K562 (cell line): Measurements from ENCODE around the gene DAPK3. TPM values are rescaled to one million over a fixed set of nuclear protein-coding genes. Genes with fewer than 3 reads are reported as not detected.
"Not testable (repeated sequence)": the region's sequence is repeated elsewhere in the genome, so short reads cannot be mapped to it uniquely, and the experiment has no call there.

Experiments
- ATAC-seq: fragments of 200-7000 bp; cut with Tn5 transposase; 3 replicates; pipeline ENCODE4 v1.9.1; 2020; ENCODE audit warnings: moderate library complexity
- BruUV-seq: library from RNA; stranded (reverse); fragments of 400-500 nt; replicated peaks from 2 replicates; lab custom pipeline; 2021; lab: Mats Ljungman, UMichigan
- CTCF ChIA-PET: fragments of 300-600 bp; formaldehyde crosslinking; extraction: SDS; loops from one replicate; lab custom pipeline; 2021; ENCODE audit warnings: low intra/inter-chr PET ratio; lab: Yijun Ruan, JAX
- POLR2A ChIA-PET: fragments of 300-600, 350-650 bp; sonication (Branson Sonifier 250); formaldehyde crosslinking; extraction: SDS; loops from one replicate; lab custom pipeline; 2021; ENCODE audit warnings: antibody characterized with exemption, inconsistent platforms; lab: Yijun Ruan, JAX
- DNase-seq, 4 experiments: peaks; one replicate each; pipeline versions ENCODE4 v3.0.0 to v3.0.0-alpha.2; 2011 to 2018; ENCODE audit warnings: low spot score in 3 of 4, mixed read lengths in 3 of 4; ENCODE audit errors: extremely low read depth in 1 of 4
- FAIRE-seq: peaks from 2 replicates; lab custom pipeline; 2011; peaks lifted over from hg19 to GRCh38; lab: Jason Lieb, UNC
- H2AFZ ChIP-seq: 2 replicates; pipeline ENCODE4 v1.6.0; 2011; ENCODE audit warnings: low read depth, low read length, control low read depth, inconsistent platforms
- H3K27ac ChIP-seq: fragments of 200-600 bp; 3 replicates; pipeline ENCODE4 v1.8.0; 2011; ENCODE audit warnings: low read depth, mild to moderate bottlenecking, control low read depth, inconsistent platforms, low read length, moderate library complexity, mixed read lengths; ENCODE audit errors: extremely low read depth
- H3K27me3 ChIP-seq, 2 experiments: fragments of 300-600 bp in 1 of 2; 2 replicates in 1 of 2; 3 replicates in 1 of 2; pipeline versions ENCODE4 v1.6.0 to v1.8.0; 2011; ENCODE audit warnings: inconsistent platforms in 2 of 2, low read length in 2 of 2, mild to moderate bottlenecking in 1 of 2, mixed read lengths in 1 of 2, moderate library complexity in 1 of 2; ENCODE audit not compliant: control insufficient read depth in 2 of 2, insufficient read depth in 2 of 2
- H3K36me3 ChIP-seq: fragments of 300-600 bp; 3 replicates; pipeline ENCODE4 v1.8.0; 2011; ENCODE audit warnings: mild to moderate bottlenecking, low read length, inconsistent platforms; ENCODE audit not compliant: control insufficient read depth, insufficient read depth
- H3K4me1 ChIP-seq, 2 experiments: fragments of 200-600 bp in 1 of 2; replicated peaks in 1 of 2; 2 replicates in 1 of 2; 3 replicates in 1 of 2; pipeline versions ENCODE4 v1.5.1 to v1.8.0; 2011; ENCODE audit warnings: inconsistent platforms in 2 of 2, low read length in 2 of 2, mild to moderate bottlenecking in 1 of 2, mixed read lengths in 1 of 2, moderate library complexity in 1 of 2; ENCODE audit not compliant: control insufficient read depth in 2 of 2, insufficient read depth in 2 of 2
- H3K4me2 ChIP-seq: 2 replicates; pipeline ENCODE4 v1.6.1; 2011; ENCODE audit warnings: low read length, control low read depth, inconsistent platforms, mixed read lengths; ENCODE audit not compliant: insufficient read depth
- H3K4me3 ChIP-seq: fragments of 200-600 bp; sonication (generic), shearing (Covaris generic); 2 replicates; pipeline ENCODE4 v1.5.1; 2016; ENCODE audit warnings: control low read depth, inconsistent platforms
- H3K79me2 ChIP-seq: fragments of 200-600 bp; 3 replicates; pipeline ENCODE4 v1.8.0; 2011; ENCODE audit warnings: low read length, inconsistent platforms; ENCODE audit not compliant: control insufficient read depth, insufficient read depth
- H3K9ac ChIP-seq, 2 experiments: 2 replicates each; pipeline versions ENCODE4 v1.6.0 to v1.6.1; 2011; ENCODE audit warnings: low read depth in 2 of 2, low read length in 2 of 2, control low read depth in 1 of 2, inconsistent platforms in 1 of 2, mild to moderate bottlenecking in 1 of 2, mixed read lengths in 1 of 2; ENCODE audit not compliant: insufficient read depth in 1 of 2
- H3K9me1 ChIP-seq: one replicate; pipeline ENCODE4 v1.6.0; 2011; ENCODE audit warnings: inconsistent platforms, mild to moderate bottlenecking, low read length, moderate library complexity; ENCODE audit not compliant: control insufficient read depth, insufficient read depth
- H3K9me3 ChIP-seq: replicated peaks from 2 replicates; pipeline ENCODE4 v1.5.1; 2011; ENCODE audit warnings: low read depth, low read length, inconsistent platforms; ENCODE audit not compliant: control insufficient read depth, insufficient read depth
- H4K20me1 ChIP-seq: replicated peaks from 2 replicates; pipeline ENCODE4 v1.6.1; 2011; ENCODE audit warnings: low read length, inconsistent platforms, mixed read lengths; ENCODE audit not compliant: control insufficient read depth, insufficient read depth
- ZNF121 ChIP-seq: sonication (generic); formaldehyde crosslinking; conservative IDR thresholded peaks from 2 replicates; pipeline ENCODE4 v1.8.0; 2022; ENCODE audit warnings: missing genetic modification reagents
- ZNF384 ChIP-seq: IDR thresholded peaks from 2 replicates; pipeline ENCODE4 v1.6.1; 2012; ENCODE audit warnings: low read depth, low read length, improper control_type of control experiment
- WGBS: fragments of 100-300 bp; shearing (Covaris generic); methylation state at CpG from one replicate; pipeline ENCODE4 v1.1.6; 2016; ENCODE audit warnings: low coverage, mixed read lengths; ENCODE audit not compliant: insufficient coverage; ENCODE audit errors: missing lambda C conversion rate; 5-methylcytosine and 5-hydroxymethylcytosine counted together
- in situ Hi-C: fragments of 300-500 bp; cut with MboI; formaldehyde crosslinking; loops from 4 replicates; pipeline ENCODE4 v1.15.0; 2018; ENCODE audit warnings: inconsistent platforms, mixed read lengths
- intact Hi-C: fragments of 100-400 bp; cut with micrococcal nuclease; formaldehyde crosslinking; loops from 2 replicates; pipeline ENCODE4 v1.14.2; 2022
- polyA plus RNA-seq, 8 experiments: library from polyadenylated mRNA; depleted of rRNA in 4 of 8; stranded (reverse) in 5 of 8; unstranded in 3 of 8; fragments of >200 nt; fragmentation: Nextera tagmentation in 2 of 8; fragmentation: Illumina TruSeq in 1 of 8; extraction: Ambion mirVana in 2 of 8; extraction: Trizol in 1 of 8; gene quantifications; 2 replicates each; pipeline versions ENCODE4 v1.2.1 to v1.2.3, GENCODE V29; 2011 to 2014; ENCODE audit warnings: inconsistent platforms in 1 of 8, missing spikeins in 1 of 8
- total RNA-seq, 7 experiments: library from RNA; depleted of rRNA in 6 of 7; stranded (reverse); fragments of >200 nt in 6 of 7; fragmentation: Illumina TruSeq in 2 of 7; extraction: Trizol in 2 of 7; gene quantifications; 2 replicates each; pipeline versions ENCODE4 v1.2.1 to v1.2.3, GENCODE V29; 2011 to 2021; ENCODE audit warnings: low replicate concordance in 1 of 7
- TF ChIP-seq, protein P1 (sequence below), 2 experiments: fragments of 450-650 bp in 1 of 2; sonication (generic) in 1 of 2; formaldehyde crosslinking in 1 of 2; IDR thresholded peaks in 1 of 2; conservative IDR thresholded peaks in 1 of 2; 2 replicates each; pipeline versions ENCODE4 v1.6.1 to v1.8.1; 2016 to 2023; ENCODE audit warnings: mild to moderate bottlenecking in 2 of 2, moderate library complexity in 2 of 2, inconsistent platforms in 1 of 2, missing genetic modification reagents in 1 of 2

Gene DAPK3
- total and polyA plus RNA-seq, 9 of the 15 experiments (the other 6 are each of a cell fraction or from before 2014, with no cell fraction given) = 0.14 to 63.4 (median 25.0) TPM

GRCh38 chr19:4000798-4001197 is 29.9 kb upstream of the DAPK3 start:
- peaks cover 6 to 21% of the 10 kb centered on the region in 2 experiments; a peak in 4 of 5 replicates for H3K4me1 ChIP-seq
- DNase-seq, H3K36me3 ChIP-seq, H3K79me2 ChIP-seq, H4K20me1 ChIP-seq, H3K27me3 ChIP-seq, H3K9me1 ChIP-seq, intact Hi-C loops, H3K4me2 ChIP-seq, CTCF ChIA-PET, BruUV-seq, H3K9me3 ChIP-seq, H3K9ac ChIP-seq, FAIRE-seq, in situ Hi-C loops: not testable (repeated sequence)
- WGBS = 67% methylated on average over 4 of the region's 5 CpGs
- peak; percentile 57 for ATAC-seq
- peak; percentile 82 for TF ChIP-seq ZNF384
- peak; percentile 40; the same call in 1 of the 2 replicates for TF ChIP-seq ZNF121
- TF ChIP-seq, protein P1, sequence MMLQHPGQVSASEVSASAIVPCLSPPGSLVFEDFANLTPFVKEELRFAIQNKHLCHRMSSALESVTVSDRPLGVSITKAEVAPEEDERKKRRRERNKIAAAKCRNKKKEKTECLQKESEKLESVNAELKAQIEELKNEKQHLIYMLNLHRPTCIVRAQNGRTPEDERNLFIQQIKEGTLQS (IDR thresholded peaks at IDR 0.05) = 0 out of 2 replicates have a peak, but pooled peaks have one; percentile 24
- TF ChIP-seq, protein P1 (CRISPR knock-in tag; conservative IDR thresholded peaks at IDR 0.05) = not testable (repeated sequence)
- TF ChIP-seq, all 486 proteins: peak for 3; not testable (repeated sequence) for 483
- not testable (repeated sequence) for H2AFZ ChIP-seq, H3K27ac ChIP-seq, H3K4me3 ChIP-seq
- POLR2A ChIA-PET = interaction anchor here (0.6 to 1.8 kb wide), 2 partner anchors 10 to 15 kb away, joined by 3 to 9 read pairs; partner anchors contain the start of gene EEF2
